Activated T-cell treated with anti-CD3 and anti-CD28 coated beads, Interleukin-2, amount 50 U/mL, for 48 hours (primary cell): ENCODE measurements around the gene MCFD2.

Experiments used
- DNase-seq, 2 experiments: peaks; one replicate each; pipeline ENCODE4 v3.0.0-alpha.2; 2020

The MCFD2 gene

DNA sequence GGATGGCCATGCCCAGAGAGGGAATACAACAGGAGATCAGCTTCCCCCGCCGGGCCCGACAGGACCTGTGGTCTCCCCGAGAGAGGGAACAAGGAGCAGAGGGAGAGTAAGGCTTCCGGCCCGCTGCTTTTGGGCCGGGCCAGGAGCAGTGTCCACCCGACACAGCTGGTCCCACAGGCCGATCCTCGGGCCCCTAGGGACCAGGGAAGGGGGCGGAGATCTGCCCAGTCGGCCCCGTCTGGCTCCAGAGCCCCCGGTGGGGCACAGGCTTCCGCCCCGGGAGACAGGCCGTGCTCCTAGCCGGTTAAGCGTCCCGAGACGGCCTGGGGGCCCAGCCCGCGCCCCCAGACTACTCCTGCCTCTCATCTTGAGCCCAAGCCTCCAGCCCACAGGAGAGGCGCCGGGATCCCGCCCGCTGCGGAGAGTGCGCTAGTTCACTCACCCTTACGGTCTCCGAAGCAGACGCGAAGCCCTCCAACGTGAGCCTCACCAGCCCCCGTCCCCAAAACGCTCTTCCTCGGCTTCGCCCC is at the start of gene MCFD2:
TSS of gene MCFD2 (minus strand) at position 526 of the 530 bp plus-strand sequence. CDS start 6,635 bp downstream, outside the sequence.
- DNase-seq = peak in 1 of 2 experiments; percentile 28

DNA sequence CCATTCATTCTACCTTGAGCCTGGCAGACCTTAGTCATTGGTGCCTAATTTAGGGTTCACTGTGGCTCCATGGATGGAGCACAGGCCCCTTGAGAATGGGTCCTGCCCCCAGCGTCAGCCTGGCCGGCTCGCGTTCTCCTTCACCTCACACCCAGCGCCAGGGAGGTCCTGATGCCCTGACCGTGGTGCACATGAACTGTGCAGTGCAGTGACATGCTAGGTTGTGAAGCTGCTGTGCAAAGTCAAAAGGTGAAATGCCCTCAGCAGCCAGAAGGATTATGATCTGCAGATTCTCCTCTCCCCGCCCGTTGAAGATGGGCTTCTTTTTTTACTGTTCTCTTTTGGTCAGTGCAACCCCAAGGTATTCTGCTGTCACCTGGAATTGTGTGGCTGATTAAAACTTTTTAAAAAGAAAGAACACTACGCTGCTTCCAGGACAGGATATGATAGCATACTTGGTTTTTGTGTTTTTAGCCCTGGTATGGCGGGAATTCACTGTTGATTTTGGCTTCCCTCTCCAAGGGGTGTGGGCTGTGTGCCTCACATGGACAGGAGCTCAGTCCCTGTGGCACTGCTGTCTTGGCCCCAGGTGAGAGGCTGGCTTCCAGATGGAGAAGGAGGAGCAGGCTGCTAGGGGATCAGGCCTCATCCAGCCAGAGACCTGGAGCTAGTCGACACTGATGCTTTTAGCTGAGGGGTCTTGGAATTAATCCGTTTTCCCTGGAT is 49.4 kb upstream of the MCFD2 start:
- DNase-seq = no peak

DNA sequence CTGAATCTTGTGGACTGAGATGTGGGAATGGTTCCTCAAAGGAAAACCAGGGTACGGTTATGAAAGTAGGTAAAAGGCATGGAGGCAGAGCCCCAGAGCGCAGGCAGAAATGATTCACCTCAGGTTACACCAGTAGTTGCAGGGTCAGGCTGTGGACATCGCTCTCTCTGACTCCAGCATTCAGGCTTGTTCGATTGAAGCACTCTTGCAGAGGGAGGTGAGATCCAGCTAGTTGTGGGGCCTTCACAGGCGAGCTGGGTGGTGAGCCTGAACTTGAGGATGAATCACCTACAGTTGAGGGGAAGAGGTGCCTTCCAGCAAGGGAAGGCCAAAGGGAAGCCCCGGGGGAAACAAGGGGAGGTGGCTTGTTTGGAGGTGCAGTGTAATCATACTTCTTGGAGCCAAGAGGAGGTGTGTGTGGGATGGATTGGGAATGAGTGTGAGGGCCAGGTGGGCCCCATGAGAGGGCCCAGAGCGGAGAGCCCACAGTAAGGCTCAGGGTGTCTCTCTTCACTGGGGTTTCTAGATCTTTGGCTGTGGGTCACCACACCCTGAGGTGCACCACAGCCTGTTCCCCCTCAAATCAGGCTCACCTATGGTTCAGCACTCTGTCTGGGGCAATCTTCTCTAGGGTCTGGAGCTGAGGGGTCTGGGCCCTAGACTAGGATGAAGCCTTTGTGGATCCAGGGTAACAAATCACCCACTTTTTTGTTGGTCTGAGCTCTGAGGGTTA is 48.5 kb upstream of the MCFD2 start:
- DNase-seq = no peak

DNA sequence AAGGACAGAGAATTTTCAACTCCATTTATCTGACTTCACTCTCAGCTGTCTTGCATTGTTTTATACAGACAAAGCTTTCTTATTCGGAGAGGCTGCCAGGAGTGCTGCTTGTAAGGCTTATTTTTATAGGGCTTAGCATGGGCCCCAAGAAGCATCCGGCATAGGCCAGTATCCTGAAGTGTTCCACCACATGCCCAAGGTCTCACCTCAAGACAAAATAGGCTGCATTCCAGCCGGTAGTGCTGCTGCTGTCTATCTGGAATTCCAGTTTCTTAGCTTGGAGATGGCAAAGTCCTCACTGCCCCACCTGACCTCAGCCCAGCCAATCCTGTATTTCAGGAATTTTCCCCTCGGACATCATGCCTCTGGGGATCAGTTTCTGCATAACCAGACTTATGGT is 47.6 kb upstream of the MCFD2 start:
- DNase-seq = no peak

DNA sequence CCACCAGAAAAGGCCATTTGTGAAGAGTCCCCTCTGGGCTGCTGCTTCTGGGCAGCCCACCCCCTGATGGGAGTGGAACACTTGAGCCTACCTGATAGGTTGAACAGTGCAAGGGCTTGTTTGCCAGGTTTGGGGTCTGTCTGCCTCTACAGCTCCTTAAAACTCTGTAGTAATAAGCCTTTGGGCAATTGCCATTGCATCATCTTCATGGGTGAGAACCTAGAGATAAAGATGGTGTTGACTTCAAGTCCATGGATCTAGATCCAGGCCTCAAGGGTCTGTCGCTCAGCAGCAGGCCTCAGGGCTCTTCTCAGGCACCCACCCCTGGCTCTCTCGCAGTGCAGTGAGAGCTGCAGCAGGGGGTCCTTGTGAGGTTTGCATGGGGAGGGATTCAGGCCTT is 47.1 kb upstream of the MCFD2 start:
- no peak for DNase-seq

DNA sequence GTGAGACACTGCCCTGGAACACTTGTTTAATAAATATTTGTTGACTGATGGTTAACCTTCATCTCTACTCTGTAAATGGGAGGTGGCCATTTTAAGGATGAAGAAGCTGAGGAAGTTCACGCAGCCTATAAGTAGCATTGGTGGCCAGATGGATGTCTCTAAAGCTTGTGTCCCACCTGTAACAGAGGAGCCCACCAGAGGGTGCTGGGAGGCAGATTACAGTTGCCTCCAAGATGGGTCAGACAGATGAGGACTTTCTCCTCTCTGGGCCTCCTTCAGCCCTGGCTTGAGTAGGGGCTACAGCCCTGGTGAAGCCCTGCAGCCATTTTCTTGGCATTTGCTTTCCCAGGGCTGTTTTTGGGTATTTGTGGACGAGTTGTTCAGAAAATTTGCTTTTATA is 45.0 kb upstream of the MCFD2 start:
- DNase-seq = no peak

DNA sequence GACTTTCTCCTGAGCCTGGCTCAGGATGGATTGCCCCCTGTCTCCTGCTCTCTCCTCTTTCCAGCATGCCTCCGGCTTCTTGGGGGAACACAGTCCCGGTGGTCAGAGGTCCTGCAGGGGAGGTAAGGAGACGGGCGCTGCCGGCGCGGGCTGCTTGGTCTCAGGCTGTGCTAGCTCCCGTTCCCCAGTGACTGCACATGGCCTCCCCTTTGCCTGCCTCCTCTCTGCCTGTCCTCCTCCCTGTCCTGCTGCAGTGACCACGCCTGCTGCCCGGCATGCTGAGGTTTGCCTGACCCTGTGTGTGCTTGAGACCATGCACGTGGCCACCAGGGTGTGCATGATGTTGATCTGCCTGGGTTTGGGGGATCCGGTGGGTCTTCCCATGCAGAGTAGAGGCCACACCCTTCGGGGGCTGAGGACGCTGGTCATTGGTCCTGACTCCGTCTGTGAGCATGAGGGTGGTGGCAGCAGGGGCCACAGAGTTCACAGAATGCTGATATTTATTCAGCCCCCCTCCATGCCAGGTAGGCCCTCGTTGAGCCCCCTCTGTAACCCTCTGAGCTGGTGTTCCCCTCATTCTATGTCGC is 42.9 kb upstream of the MCFD2 start:
- DNase-seq = no peak

DNA sequence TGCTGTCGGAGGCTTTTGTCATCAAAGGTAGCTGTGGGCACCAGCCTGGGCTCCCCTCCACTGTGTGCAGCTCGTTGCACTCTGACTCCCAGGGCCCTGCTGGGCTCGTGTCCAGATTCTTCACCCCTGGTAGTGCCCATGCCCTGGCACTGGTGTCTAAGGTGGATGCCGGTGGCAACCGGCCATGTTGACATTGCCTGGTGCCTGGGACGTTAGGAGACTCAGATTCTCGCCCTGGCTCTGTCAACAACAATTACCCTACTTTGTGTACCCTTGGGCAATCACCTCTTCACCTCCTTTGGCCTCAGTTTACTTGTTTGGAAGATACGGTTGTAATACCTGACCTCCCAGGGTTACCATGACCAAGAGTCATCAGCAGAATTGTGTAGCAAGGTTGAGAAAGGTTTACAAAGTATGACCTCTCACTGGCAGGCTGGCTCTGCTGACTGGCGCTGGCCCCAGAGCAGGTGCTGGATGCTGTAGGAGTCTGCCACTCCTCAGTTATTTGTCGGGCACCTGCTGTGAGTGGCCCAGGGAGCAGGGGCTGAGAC is 41.5 kb upstream of the MCFD2 start:
- DNase-seq = no peak

DNA sequence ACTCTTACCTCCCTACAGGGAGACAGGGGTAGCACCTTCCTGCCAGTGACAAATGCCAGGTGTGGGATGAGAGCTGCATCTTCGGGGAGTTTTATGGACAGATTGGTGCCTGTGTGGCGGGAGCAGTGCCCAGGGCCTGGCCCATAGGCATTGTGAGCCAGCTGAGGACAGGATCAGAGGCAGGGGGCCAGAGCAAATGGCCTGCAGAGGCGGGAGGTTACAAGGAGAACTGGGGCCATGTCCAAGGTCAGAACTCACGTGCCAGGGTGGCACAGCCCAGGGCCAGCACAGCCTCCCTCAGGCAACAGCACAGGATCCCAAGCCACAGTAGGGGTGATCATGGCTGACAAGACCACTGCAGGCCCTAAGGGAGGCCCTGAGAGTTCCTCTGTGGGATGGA is 40.2 kb upstream of the MCFD2 start:
- no peak for DNase-seq

DNA sequence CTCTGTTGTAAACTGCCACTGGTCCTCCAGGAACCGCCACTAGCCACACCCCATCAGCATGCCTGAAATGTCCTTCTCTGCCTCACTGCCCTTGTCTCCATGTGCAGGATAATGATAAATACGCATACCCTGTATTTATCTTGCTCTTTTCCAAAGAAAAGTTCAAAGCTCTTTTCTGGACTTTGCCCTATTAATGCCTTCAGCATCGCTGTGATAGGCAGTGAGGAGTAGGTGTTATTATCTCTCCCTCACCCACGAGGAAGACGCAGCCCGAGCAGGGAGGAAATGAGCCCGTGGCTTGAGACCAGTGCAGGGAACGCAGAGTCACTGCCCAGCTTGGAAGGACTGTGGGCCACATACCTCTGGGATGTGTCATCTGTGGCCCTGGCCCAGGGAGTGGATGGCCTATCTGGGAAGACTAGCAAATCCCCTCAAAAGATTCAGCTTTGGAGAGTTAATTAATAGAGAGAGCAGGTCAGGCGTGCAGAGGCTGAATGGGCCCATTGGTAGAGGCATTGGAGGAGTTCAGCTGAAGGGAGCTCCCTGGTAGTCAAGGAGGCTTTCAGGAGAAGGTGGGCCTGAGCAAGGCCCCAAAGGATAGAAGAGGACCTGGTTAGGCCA is 39.5 kb upstream of the MCFD2 start:
- DNase-seq = no peak

DNA sequence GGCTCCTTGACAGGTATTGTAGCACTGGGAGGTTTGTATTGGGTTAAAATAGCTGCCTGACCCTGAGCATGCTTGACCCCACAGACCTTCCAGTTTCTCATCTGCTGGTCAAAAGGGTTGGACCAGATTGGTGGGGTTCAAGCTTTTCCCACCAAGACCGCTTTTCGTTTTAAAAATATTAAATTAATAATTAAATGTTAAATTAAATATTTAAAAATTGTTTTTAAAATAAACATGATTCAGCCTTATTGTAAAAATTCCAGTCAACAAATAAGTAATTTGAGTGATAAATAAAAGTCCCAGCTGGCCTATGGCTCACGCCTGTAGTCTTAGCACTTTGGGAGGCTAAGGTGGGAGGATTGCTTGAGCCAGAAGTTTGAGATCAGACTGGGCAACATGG is 36.6 kb upstream of the MCFD2 start:
- DNase-seq = no peak

DNA sequence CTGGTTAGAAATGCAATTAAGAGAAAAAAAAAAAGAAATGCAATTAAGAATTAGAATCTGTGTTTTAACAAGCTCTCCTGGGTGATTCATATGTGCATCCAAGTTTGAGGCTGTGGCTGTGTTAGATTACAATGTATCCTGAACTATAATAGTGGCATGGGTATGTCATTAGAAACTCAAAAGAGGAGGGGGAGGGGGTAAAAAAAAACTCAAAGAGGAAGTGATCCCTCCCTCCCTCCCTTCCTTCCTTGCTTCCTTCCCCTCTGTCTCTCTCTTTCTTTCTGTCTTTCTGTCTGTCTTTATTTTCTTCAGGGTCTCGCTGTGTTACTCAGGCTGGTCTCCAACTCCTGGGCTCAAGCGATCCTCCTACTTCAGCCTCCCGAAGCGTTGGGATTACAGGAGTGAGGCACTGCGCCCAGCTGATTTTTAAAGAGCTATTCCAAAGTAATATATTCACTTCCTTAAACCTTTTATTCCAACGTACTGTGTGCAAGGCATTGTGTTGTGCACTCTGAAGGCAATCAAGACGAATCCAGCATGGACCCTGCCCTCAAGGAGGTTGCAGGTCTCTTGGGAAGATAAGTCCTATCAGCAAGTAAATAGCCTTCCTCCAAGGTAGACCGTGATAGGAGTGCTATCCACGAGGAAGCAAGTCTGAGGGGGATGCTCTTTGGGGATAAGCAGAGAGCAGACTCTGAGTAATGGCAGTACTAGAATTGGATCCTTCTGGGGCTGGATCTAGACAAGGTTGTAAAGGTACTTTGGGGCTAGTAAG is 35.9 kb upstream of the MCFD2 start:
- no peak for DNase-seq

DNA sequence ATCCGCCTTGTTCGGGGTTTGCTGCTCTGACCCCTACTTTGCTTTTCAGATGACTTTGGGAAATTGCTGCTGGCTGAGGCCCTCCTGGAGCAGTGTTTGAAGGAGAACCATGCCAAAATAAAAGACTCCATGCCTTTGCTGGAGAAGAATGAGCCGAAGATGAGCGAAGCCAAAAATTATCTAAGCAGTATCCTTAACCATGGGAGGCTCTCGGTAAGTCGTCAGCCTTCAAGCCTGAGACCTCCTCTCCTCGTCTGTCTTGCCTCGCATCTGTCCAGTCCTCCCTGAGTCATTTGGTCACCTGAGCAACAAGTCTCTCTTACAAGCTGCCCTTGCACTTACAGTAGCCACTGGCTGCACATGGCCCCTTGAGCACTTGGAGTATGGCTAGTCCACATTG is 34.7 kb upstream of the MCFD2 start:
- DNase-seq = no peak

DNA sequence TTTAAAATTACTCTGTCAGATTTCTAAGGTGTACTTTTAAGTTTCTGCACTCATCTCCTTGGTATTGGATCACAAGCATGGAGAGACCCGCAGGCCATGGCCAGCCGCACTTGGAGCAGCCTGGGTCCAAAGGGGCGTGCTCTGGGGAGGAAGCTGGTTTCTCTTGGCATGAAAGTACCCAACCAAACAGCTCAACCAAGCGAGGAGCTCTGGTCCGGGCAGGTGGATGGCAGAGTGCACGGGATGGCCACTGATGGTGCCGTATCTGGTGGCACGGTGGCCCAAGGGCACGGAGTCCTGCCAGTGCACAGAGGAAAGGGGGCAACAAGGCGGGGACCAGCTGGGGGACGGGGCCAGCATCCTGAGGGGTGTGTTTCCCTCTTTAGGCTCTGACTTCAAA is 32.2 kb upstream of the MCFD2 start:
- DNase-seq = no peak

DNA sequence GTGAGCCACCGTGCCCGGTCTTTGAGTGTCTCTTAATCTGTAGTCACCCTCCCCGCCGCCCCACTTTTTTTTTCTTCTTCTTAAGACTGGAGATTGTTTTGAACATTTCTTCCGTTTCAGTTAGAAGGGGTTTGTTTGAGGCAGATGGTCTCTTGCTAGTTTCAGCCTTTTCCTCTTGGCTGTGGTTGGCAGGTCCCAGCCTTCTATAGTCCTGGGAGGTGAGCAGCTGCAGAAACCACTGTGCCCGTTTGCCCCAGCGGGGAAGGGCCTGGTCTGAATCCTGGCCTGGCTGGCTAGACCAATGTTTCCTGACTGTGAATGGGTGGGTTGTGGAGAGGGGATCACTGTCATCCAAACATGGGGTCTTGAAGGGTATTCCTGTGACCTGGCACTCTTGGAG is 30.1 kb upstream of the MCFD2 start:
- DNase-seq = no peak

DNA sequence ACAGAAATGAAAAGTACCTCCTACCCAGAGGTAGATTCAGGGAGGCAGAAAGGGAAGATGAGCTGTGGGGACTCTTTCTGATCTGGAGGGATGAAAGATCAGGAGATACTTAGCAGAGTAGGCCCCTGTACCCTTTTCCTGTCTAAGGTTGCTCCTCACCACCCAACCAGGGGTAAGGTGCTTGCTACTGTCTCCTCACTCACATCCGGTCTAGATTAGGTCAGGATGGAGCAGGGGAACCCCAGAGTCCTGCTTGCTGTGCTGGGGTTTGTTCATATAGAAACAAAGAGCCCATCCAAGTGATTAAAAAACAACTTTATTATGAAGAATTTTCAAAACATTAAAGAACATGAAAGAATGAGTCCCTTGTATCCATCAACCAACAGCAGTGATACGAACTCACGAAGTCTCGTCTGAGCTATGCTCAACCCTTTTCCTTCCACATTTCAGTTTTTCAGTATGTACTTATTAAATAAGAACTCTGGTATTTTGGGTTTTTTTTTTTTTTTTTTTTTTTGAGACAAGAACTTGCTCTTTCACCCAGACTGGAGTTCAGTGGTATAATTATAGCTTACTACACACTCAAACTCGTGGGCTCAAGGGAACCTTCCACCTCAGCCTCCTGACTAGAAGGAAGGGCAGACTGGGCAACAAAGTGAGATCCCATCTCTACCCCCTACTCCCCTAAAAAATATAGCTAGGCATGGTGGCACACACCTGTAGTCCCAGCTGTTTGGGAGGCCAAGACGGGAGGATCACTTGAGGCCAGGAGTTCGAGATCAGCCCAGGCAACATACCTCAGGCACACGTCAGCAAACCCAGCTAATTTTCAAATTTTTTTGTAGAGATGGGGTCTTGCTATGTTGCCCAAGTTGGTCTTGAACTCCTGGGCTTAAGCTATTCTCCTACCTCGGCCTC is 28.5 kb upstream of the MCFD2 start:
- peak; percentile 73 to 79 for DNase-seq

DNA sequence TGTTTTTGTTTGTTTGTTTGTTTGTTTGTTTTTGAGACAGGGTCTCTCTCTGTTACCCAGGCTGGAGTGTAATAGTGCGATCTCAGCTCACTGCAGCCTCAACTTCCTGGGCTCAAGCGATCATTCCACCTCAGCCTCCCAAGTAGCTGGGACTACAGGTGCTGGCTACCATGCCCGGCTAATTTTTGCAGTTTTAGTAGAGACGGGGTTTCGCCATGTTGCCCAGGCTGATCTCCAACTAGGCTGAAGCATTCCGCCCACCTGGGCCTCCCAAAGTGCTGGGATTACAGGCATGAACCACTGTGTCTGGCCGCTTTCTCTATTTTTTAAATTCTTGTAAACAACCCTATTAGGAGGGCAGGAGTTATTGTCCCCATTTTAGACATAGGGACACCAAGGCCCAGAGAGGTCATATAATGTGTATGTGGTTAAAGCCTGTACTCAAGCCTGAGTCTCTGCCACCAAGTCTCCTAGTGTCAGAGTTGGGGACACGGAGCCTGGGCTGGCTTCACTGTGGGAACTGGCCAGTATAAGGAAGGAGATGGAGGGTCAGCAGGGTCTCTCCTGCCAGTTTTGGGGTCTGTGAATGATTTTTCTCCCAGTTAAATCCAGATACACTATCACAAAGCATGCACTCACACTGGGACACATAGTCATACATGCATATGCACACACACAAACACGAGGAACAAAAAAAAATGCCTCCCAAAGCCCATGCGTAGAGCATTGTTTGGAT is 27.5 kb upstream of the MCFD2 start:
- peak; percentile 36 to 41 for DNase-seq

DNA sequence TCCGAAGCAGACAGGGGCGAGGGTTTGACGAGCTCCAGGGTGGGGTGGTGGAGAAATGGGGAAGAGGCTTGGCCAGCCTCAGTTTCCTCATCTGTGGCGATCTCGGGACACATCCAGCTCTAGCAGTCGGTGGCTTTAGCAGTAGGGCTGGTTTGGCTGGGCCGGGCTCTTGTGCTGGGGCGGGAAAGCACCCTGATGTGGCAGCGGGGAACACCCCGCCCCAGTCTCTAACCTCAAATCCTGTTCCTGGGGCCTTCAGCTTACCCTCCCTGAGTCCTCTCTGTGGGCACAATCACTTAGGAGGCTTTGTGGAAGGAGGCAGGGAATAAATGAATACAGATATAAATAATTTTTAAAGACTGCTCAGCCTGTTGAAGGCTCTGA is 26.5 kb upstream of the MCFD2 start:
- DNase-seq = peak; percentile 81 to 83

DNA sequence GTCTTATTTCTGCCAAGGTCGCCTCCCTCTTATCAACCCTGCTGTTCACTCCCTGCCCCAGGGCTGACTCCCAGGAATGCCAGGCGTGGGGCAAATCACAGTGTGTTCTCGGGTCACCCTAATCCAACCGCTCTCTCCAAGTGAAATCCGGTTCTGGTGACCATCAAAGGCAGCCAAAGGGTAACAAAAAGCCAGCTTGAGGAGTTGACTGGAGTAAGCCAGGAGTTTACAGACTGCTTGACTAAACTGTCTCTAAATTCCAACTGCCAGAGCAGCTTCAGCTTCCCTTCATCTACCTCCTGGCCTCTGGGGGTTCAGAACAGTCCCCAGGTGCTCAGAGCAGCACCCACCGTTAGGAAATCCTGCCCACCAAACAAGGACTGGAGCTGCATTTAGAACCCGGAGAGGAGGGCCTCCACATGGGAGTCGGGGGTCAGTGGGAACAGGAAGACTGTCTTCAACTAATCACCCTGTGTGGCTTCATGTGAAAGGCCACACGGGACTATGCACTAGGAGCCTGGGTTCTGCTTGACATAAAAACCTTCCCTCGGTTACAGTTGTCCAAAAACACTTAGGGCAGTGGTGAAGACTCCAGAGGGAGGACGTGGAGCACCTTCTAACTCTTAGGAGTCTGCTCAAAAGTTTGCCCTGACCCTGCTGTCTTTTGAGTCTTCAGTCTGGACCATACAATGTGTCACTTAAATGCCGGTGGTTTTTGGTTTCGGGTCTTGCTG is 24.2 kb upstream of the MCFD2 start:
- DNase-seq = no peak

DNA sequence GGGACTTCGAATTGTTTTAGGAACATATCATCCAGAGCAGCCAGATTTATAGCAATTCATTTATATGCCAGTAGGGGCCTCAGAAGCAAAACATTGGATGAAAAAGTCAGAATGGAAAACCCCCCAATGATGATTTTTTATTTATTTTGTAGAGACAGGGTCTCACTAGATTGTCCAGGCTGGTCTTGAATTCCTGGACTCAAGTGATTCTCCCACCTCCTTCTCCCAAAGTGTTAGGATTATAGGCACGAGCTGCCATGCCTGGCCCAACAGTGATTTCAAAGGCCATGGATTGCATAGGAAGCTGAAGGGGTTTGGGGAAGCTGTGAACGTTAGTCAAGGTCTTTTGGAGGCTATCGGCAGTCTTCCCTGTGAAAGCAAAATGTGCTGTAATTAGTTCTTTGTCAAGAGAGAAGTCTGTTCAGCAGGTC is 21.9 kb upstream of the MCFD2 start:
- DNase-seq = no peak
